ENCODE data around the gene NKX6-2.
"Not testable (repeated sequence)": the region's sequence is repeated elsewhere in the genome, so short reads cannot be mapped to it uniquely, and the experiment has no call there.

The NKX6-2 gene

DNA sequence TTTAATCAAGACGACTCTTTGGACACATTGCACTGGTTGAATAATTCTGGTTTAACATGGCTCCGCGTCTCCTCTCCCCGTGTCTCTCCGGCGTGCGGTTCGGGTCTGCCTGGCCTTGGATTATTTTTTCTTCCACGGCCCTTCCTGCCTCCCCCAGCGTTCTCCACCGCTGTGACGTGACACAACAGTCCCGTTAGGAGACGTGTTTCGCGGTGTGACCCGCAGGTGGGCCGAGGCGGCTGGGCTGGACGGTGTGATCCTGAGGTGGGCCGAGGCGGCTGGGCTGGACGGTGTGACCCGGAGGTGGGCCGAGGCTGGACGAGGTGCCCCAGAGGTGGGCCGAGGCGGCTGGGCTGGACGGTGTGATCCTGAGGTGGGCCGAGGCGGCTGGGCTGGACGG lies 12.0 kb upstream of the NKX6-2 start:
- not testable (repeated sequence) for DNase-seq (ENCODE audit: low spot score)

DNA sequence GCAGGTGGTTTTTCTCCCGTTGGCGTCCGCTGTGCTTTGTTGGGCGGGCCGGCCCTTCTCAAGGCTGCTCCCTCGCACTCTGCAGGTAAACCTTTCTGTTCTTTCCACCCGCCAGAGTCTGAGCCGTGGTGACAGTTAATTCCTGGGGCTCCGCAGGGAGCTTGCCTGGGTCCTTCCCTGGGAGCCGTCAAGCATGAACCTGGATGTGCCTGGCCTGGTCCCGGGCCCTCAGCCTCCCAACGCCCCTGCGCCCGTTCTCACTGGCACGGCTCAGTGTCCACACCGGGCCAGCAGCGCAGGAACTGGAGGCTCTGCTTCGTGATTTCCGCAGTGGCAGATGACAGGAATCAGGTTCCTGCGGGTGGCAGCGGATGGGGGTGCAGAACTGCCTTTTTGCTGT lies 10.9 kb upstream of the NKX6-2 start:
- DNase-seq (ENCODE audit: low spot score): no peak

DNA sequence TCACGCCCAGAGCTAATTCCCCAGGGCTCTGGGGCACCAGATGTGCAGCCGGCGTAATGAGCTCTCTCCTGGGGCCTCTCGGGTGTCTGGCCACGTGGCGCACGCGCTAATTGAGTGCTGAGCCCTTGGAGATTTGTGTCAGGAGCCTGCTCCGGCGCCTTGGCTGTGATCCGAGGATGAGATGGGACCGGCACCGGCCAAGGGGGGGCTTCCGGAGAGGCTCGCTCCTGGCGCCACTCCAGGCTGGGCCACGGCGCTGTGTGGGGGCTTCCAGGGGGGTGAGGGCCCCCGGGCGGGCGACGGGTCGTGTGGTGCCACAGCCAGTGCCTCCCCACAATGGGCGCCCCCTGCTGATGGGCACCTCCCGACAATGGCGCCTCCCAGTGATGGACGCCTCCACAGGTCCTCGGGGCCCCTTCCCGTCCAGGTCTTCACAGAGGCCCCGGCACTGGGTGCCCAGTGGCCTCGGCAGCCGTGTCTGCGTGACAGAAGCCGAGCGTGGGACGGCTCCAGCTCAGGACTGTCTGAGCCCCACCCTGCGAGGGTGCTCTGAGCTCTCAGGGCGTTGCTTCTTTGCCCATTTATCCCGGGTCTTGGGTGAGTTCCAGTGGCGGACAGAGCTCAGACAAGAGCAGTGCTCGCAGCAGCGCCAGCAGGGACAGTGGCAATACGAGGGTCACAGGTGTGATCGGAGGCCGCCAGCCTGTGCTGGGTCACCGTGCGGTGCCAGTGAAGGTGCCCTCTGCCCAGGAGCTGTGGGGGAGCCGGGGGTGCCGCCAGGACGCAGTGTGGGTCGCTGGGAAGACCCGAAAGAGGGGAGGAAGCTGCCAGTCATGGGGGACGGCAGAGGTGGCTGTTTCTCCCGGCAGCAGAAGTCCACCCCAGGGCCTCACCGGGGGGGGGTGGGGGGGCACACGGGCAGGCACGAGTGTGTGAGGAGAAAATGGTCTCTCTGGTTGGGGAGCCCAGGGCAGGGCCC lies 8.2 kb upstream of the NKX6-2 start:
- no peak for DNase-seq (ENCODE audit: low spot score)

DNA sequence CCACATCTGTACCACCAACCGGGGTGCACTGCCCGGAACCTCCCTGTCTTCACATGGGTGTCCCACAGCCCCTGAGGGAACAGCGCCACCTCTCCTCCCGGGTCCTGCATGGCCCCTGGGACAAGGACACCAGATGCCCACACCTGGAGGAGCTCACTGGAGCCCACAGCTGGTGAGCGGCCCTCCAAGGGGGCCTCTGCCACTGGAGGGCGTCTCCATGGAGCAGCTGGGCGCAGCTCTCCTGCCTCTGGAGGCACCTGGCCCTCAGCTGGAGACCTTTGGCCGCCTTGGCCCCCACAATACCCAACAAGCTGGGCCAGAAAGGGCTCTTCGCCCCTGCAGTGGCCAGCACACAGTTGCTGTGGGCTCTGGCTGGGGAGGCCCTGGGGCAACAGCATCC lies 7.3 kb upstream of the NKX6-2 start:
- no peak for DNase-seq (ENCODE audit: low spot score)

DNA sequence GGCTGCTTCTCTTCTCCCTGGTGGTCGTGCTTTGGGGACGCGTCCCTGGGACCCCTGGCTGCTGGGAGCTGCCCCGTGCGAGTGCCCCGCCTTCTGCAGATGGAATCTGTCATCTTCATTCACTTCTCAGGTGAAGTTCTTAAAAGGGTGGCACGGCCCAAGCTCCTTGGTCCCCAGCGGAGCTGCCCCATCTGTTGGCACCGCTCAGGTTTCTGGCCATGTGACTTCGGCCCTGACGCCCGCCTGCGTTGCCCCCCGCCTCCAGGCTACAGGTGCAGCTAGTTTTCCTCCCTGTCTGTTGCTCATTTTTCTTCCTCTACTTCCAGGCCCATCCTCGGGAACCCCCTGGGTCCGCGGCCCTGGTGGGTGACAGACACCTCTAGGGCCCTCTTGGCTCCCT lies 6.8 kb upstream of the NKX6-2 start:
- no peak for DNase-seq (ENCODE audit: low spot score)

DNA sequence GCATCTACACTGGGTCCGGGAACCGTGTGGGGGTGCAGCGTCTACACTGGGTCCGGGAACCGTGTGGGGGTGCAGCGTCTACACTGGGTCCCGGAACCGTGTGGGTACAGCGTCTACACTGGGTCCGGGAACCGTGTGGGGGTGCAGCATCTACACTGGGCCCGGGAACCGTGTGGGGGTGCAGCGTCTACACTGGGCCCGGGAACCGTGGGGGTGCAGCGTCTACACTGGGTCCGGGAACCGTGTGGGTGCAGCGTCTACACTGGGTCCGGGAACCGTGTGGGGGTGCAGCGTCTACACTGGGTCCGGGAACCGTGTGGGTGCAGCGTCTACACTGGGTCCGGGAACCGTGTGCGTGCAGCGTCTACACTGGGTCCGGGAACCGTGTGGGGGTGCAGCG lies 6.2 kb upstream of the NKX6-2 start:
- DNase-seq (ENCODE audit: low spot score): not testable (repeated sequence)

DNA sequence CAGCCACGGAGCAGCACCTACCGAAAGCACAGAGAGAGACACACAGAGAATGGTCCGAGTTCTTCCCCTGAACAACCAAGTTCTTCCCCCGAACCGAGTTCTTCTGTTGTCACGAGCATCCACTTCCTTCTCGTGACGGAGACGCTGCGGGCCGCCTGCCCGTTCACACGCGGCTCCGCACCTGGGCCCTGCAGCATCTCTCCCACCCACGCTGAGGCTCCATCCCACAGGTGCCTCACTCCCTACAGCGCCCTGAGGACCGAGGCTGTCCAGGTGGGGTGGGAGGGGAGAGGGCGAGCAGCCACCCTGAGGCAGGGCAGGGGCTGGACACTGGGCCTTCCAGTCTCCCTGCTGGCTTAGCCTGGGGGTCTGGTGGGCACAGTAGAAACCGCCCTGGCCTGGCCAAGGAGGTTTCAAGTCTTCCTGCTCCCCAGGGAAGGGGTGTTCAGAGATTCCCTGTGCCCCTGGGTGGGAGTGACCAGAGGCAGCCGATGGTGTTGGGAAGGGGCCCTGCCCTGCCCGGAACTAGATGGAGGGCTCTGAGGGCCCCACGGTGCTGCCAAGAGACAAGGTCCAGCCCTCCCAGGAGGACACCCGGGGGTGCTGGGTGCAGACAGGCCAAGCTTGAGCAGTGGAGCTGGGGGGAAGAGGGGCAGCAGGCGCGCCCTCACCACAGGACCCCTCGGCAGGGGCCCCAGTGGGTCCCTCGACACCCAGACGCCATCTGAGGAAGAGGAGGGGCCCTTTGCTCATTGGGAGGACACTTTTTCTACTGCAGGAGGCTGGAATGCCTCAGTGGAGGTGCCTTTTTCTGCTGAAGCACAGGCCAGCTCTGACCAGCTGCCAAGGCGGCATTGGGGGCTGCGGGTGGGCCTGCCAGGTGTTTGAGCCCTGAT lies 5.2 kb upstream of the NKX6-2 start:
- DNase-seq (ENCODE audit: low spot score): no peak

DNA sequence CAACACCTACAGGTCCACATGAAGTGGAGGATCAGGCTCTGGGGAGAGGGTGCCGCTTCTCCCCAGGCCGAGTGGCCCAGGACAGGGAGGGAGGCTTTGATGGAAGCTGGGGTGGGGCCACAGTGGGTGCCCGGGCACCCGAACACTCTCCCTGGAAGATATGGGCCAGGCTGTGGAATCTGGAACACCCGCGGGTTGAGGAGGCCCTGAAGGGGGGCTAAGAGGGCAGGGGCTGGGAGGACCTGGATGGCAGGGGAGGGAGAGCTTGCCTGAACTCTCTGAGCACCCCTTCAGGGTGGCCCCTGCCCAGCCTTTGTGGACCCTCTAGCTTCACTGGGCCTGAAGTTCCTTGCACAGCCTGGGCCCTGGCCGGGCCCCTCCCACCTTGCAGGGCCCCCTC lies 4.5 kb upstream of the NKX6-2 start:
- no peak for DNase-seq (ENCODE audit: low spot score)

DNA sequence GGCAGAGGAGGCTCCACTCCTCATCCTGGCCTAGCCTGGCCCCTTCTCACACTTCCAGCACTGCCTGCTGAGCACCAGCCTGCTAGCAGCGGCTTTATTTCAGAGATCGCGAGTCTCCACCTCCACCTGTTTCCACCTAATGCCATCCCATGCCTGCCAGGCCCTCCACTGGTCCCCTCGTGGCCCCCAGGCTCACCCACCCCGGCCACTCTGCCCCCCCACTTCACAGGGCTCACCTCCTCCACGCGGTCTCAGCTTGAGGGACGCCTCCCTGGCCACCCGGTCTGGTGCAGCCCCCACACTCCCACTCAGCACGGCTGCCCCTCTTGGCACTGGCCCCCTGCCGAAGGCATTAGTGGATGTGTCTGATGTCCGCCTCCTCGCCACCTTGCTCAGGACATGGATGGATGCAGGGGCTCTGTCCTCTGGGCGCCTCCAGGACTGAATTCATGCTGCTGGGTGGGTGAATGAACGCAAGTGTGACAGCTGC lies 3.8 kb upstream of the NKX6-2 start:
- no peak for DNase-seq (ENCODE audit: low spot score)

DNA sequence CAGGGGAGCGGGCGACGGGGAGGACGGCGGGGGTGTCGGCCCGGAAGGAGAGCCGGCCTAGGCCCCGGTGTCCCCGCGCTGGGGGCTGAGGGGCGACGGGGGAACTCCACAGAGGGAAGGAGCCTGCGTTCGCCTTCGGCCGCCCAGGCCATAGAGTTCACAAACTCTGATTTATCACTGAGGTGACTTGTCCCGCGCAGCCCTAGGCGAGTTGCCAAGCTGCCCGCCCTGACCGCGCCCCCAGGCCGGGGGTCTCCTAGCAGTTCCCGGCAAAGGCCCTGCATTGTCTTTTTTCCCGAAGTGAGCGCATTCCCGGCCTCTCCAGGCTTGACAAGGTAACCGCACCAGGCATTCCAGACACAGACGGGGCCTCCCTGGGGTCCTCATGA lies 2.9 kb upstream of the NKX6-2 start:
- DNase-seq (ENCODE audit: low spot score): no peak

DNA sequence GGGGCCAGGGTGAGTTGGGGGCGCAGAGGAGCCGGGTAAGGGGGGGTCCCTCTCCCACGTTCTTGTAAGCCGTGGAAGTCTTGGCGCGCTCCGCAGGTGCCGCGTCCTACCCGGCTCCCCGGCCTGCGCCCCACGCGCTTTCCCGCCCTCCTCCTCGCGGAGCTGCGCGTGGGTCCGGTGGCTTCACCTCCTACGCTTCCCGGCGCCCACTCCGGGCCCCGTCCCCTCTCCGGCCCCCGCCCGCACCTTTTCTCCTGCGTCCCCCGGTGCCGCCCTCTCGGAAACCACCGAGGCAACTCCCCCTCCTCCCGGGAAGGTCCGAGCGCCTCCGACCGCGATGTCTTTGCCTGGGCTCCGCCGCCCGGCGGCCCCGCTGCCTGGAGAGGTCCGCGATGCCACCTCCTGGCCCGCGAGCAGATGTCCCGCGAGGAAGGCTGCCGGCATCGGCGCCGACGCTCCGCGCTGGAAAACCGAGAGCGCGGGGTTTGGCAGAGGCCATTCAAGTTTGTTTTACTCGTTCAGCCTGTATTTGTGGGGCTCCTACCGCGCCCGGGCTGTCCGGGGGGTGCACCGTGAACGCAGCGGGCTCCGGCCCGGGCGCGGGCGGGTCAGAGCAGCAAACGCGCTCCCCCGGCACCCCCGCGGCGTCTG lies 2.4 kb upstream of the NKX6-2 start:
- no peak for DNase-seq (ENCODE audit: low spot score)

DNA sequence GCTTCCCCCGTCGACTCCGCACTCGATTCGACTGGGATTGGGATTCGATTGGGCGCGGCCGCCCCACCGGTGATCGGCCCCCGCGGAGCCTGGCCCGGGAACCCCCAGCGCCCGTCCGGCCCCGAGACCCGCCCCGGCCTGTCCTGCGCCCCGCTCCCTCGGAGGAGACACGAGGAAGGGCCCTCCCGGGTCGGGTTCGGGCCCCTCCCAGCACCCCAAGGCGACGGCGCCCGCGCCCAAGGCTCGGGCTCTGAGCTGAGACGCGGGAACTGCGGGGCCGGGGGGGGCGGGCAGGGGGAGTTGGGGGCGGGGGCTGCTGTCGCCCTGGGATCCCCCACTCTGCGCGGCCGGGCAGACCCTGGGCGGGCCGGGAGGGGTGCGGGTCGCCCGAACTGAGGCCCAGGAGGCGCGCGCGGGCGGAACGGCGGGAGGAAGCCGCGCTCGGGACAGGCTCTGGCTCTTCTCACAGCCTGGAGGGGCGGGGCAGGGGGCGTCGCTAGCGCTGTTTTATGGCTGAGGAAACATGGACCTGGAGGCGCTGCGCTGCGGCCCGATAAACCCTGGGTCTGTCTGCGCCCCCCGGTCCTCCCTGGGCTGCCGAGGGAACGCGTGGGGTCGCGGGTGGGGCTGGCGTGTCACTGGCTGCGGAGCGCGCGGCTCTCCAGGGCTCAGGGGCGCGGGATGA lies 1.7 kb upstream of the NKX6-2 start:
- DNase-seq (ENCODE audit: low spot score): no peak

DNA sequence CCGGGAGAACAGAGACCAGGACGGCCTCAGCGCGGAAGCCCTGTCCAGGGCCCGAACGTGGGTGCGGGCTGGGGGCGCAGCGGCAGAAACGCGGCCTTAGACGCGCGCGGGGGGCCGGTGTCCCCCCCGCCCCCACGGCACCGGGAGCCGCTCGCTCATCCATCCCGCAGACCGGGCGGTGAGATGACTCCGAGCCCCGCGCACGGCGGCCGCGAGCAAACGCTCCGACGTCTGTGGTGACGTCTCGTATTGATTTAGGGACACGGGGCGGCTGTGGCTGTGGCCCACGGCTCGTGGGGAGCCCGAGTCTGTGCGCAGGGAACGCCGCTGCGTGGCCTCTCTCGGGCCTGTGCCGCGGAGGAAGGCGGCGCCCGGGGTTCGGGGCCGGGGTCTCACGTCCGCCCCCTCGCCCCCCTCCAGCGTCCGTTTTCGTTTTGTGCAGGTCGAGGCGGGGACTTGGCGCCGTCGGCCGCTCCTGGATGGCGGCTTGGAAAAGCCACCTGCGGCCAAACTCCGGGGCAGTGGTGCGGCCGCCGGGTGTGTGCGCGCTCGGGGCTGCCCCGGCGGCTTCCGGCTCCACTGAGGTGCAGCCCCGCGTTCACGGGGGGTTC lies 1.0 kb upstream of the NKX6-2 start:
- DNase-seq (ENCODE audit: low spot score): no peak

DNA sequence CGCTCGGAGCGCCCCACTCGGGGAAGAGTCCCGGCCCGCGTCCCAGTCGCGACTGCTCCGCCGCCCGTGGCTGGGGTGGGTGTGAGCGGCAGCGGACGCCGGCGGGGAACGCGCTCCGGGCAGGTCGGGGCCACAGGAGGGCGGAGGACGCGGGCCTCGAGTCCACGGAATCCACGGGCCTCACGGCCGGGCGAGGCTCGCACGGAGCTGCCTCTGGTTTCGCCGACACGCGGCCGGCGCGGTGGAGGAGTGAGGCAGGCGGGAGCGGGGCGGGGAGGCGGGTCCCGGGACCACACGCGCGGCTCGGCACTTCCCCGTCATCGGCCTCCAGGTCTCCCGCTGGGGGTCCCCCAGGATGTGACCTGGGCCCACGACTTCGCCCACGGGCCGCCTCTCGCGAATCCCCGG lies 533 bp upstream of the NKX6-2 start:
- no peak for DNase-seq (ENCODE audit: low spot score)

DNA sequence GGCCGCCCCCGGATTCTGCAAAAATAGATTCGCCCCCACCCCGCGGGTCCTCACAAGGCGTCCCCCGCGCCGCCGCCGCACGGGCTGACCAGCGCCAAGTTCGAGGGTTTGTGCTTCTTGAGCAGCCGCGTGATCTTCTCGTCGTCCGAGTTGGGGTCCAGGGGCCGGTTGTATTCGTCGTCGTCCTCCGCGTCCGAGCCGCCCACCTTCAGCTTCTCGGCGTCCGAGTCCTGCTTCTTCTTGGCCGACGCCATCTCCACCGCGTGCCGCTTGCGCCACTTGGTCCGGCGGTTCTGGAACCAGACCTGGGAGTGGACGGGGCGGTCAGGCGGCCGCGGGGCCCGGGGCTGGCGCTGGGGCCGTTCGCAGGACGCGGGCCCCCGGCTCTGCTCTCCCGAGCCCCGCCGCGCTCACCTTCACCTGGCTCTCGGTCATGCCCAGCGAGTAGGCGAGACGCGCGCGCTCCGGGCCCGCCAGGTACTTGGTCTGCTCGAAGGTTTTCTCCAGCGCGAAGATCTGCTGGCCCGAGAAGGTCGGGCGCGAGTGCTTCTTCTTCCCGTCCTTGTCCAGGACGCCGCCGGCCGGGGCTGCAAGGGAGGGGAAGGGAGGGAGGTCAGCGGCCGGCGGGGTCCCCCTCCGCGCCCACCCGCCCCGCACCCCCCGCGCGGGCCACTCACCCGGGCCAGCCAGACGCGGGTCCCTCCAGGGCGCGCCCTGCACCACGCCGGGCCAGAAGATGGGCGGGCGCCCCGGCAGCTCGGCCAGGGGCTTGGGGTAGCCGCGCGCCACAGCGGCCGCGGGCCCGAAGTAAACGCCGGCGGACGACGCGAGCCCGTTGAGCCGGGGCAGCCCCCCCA lies 853 bp downstream of the NKX6-2 start:
- DNase-seq (ENCODE audit: low spot score): no peak

DNA sequence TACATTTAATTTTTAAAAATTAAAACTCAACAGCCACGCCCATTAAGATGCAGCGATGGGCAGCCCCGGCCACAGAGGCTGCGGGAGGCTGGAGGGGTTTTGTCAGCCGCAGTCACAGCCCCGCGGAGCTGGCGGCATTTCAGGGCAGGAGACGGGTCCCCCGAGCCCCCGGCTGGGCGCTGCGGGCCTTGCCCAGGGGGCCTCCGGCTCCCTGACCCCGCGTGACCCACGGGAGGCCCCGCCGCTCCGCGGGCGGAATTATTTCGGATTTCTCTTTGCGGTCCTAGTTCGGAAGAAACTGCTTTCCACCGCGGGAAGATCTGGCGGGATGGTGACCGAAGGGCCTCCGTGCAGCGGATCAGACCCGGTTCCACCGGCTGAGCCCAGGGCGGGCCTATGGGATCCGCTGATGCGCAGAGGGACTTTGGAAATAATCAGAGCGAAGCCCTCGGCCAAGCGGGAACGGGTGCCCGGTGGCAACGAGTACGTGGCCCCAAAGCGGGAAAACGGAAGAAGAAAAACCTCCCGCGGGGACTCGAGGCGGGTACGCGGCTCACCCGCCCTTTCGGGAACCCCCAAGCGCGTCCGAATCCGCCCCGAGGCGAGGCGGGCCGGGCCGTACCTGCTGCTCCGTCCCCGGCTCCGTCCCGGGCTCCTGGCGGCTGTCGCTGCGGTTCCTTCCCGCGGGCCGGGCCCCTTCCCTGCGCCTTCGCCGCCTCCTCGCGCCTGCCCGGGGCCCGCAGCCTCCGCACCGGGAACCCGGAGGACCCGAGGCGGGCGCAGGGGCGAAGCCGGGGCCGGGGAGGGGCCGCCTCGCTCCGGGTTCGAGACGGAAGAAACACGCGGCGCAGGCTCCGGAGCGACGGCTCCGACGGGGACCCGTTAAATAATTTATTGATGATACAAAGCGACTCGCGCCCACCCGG lies 1.7 kb downstream of the NKX6-2 start:
- DNase-seq (ENCODE audit: low spot score): no peak

DNA sequence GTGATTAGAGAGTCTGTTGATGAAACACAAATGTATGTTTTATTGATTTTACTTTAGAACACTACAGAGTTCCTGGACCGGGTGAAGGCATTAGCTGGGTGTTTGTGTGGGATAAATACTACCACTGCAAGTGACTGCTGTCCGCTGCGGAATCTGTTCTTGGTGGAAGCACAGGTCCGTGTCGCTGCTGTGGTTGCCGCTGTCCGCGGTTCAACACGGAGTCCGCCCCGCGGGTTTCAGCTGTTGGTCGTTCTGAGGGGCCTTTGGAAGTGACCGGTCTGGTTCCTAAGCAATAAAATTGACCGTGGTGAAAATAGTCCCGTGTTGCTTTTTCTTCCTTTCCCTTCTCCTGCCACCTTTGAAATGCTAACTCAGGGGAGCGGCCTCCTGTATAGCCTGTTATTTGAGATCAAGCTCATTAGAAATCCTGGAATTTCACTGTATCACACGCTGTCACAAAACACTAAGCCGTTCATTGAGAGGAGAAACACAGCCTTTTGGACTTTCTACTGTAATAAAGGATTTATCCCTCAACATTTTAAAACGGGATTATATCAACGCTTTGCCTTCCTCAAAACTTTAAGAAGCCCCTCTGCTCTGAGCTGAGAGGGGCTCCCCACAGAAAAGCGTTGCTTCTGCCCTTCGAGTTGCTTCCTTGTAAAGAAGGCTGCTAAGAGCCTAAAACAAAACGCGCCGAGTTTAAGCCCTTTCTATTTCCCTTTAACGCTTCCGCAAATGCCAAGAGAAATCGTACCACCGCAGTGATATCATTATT lies 2.6 kb downstream of the NKX6-2 start:
- DNase-seq (ENCODE audit: low spot score): no peak

DNA sequence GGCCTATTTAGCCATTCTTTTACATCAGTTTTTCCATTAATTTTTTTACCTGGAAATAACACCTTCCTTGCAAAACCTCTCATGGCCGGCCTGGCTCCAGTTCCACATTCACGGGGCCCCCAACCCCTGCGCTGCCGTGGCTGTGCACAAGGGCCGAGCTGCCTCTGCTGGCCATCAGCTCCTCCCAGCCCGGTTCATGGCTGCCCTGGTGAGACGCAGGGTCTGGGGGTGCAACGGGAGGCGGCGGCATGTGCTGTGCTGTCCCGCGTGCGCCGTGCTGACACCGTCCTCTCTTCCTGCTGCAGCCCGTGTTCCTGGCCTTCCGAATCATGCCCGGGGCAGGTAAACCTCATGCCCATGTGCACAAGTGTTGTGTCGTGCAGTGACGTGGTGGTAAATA lies 4.4 kb downstream of the NKX6-2 start:
- no peak for DNase-seq (ENCODE audit: low spot score)

Data from left forelimb (tissue), 1 donor.